H1 (cell line): Measurements from ENCODE around the gene NGEF. TPM values are rescaled to one million over a fixed set of nuclear protein-coding genes. Genes with fewer than 3 reads are reported as not detected.

ENCODE experiments used
- CTCF ChIA-PET: fragments of 300-600 bp; sonication (Branson Sonifier 250); formaldehyde crosslinking; loops from one replicate; lab custom pipeline; 2021; ENCODE audit not compliant: partially characterized antibody; lab: Charles Lee
- POLR2A ChIA-PET: fragments of 300-600 bp; sonication (Branson Sonifier 250); formaldehyde crosslinking; loops from one replicate; lab custom pipeline; 2021; ENCODE audit warnings: inconsistent platforms; ENCODE audit not compliant: partially characterized antibody; lab: Charles Lee
- DNase-seq, 2 experiments: peaks; one replicate each; pipeline versions ENCODE4 v3.0.0 to v3.0.0-alpha.2; 2010 to 2022; ENCODE audit warnings: low spot score in 2 of 2, low read depth in 1 of 2, mixed read lengths in 1 of 2
- FAIRE-seq: peaks from 2 replicates; lab custom pipeline; 2011; peaks lifted over from hg19 to GRCh38; lab: Jason Lieb, UNC
- H2AFZ ChIP-seq: 2 replicates; pipeline ENCODE4 v1.8.1; 2012; ENCODE audit warnings: low read length, inconsistent platforms
- H2AK5ac ChIP-seq: 2 replicates; pipeline ENCODE4 v1.6.1; 2013; ENCODE audit warnings: low read depth, low read length
- H2BK120ac ChIP-seq: replicated peaks from 2 replicates; pipeline ENCODE3; 2013; ENCODE audit warnings: low read depth, low read length, inconsistent platforms
- H2BK12ac ChIP-seq: 2 replicates; pipeline ENCODE4 v1.6.1; 2013; ENCODE audit warnings: low read depth, low read length
- H2BK15ac ChIP-seq: 2 replicates; pipeline ENCODE4 v1.6.1; 2013; ENCODE audit warnings: low read length
- H2BK20ac ChIP-seq: 2 replicates; pipeline ENCODE4 v1.6.1; 2013; ENCODE audit warnings: low read length
- H2BK5ac ChIP-seq: 2 replicates; pipeline ENCODE4 v1.6.1; 2013; ENCODE audit warnings: low read depth, low read length
- H3K14ac ChIP-seq: 2 replicates; pipeline ENCODE4 v1.6.1; 2013; ENCODE audit warnings: inconsistent platforms; ENCODE audit not compliant: insufficient read length
- H3K18ac ChIP-seq: 2 replicates; pipeline ENCODE4 v1.6.1; 2013; ENCODE audit warnings: low read length; ENCODE audit errors: extremely low read depth
- H3K23ac ChIP-seq: 2 replicates; pipeline ENCODE4 v1.6.1; 2013; ENCODE audit warnings: inconsistent platforms; ENCODE audit not compliant: insufficient read length
- H3K23me2 ChIP-seq: 2 replicates; pipeline ENCODE4 v1.6.1; 2013; ENCODE audit warnings: low read depth, low read length
- H3K27ac ChIP-seq: 2 replicates; pipeline ENCODE4 v1.6.1; 2011; ENCODE audit warnings: low read depth, low read length, inconsistent platforms
- H3K27me3 ChIP-seq, 4 experiments: replicated peaks in 1 of 4; 1 replicate in 1 of 4; 2 replicates in 3 of 4; pipeline versions ENCODE4 v1.6.1 to v1.8.1; 2011 to 2013; ENCODE audit warnings: low read length in 3 of 4, mild to moderate bottlenecking in 3 of 4, inconsistent platforms in 2 of 4, mixed read lengths in 2 of 4, moderate library complexity in 1 of 4; ENCODE audit not compliant: control insufficient read depth in 3 of 4, insufficient read depth in 3 of 4; ENCODE audit errors: extremely low read depth in 1 of 4
- H3K36me3 ChIP-seq, 4 experiments: 2 replicates each; pipeline versions ENCODE4 v1.6.1 to v1.8.1; 2011 to 2013; ENCODE audit warnings: mild to moderate bottlenecking in 4 of 4, low read length in 3 of 4, moderate library complexity in 2 of 4, control low read depth in 1 of 4, inconsistent platforms in 1 of 4; ENCODE audit not compliant: insufficient read depth in 4 of 4, control insufficient read depth in 2 of 4
- H3K4ac ChIP-seq: replicated peaks from 2 replicates; pipeline ENCODE3; 2013; ENCODE audit warnings: low read length, low read depth, mixed read lengths, inconsistent platforms; ENCODE audit not compliant: insufficient read length
- H3K4me1 ChIP-seq, 4 experiments: replicated peaks in 1 of 4; 1 replicate in 1 of 4; 2 replicates in 3 of 4; pipeline versions ENCODE4 v1.6.1 to v1.8.1; 2011 to 2013; ENCODE audit warnings: low read length in 3 of 4, inconsistent platforms in 2 of 4, mixed read lengths in 1 of 4; ENCODE audit not compliant: insufficient read depth in 4 of 4, control insufficient read depth in 3 of 4
- H3K4me2 ChIP-seq, 2 experiments: 2 replicates each; pipeline versions ENCODE4 v1.6.1 to v1.8.1; 2011 to 2013; ENCODE audit warnings: low read depth in 2 of 2, low read length in 2 of 2, control low read depth in 1 of 2, inconsistent platforms in 1 of 2, mild to moderate bottlenecking in 1 of 2; ENCODE audit not compliant: insufficient read depth in 1 of 2
- H3K4me3 ChIP-seq, 4 experiments: fragments of 200-600, 300-600 bp in 1 of 4; sonication (generic), shearing (Covaris generic), sonication (Bioruptor Twin) in 1 of 4; 2 replicates each; pipeline versions ENCODE4 v1.5.1 to v1.8.1; 2011 to 2016; ENCODE audit warnings: low read length in 4 of 4, low read depth in 3 of 4, control low read depth in 2 of 4, inconsistent platforms in 2 of 4, mild to moderate bottlenecking in 2 of 4, mixed read lengths in 1 of 4, moderate library complexity in 1 of 4; ENCODE audit not compliant: insufficient read depth in 2 of 4; ENCODE audit errors: extremely low read depth in 1 of 4
- H3K56ac ChIP-seq: replicated peaks from 2 replicates; pipeline ENCODE3; 2013; ENCODE audit warnings: low read depth, mild to moderate bottlenecking, mixed read lengths, low read length, inconsistent platforms; ENCODE audit not compliant: insufficient read length
- H3K79me1 ChIP-seq: 2 replicates; pipeline ENCODE4 v1.6.1; 2013; ENCODE audit warnings: low read depth, low read length, control low read depth
- H3K79me2 ChIP-seq, 2 experiments: 2 replicates each; pipeline versions ENCODE4 v1.6.1 to v1.8.1; 2012 to 2013; ENCODE audit warnings: low read length in 2 of 2, mild to moderate bottlenecking in 2 of 2, inconsistent platforms in 1 of 2; ENCODE audit not compliant: insufficient read depth in 2 of 2, control insufficient read depth in 1 of 2
- H3K9ac ChIP-seq, 4 experiments: replicated peaks in 1 of 4; 1 replicate in 1 of 4; 2 replicates in 3 of 4; pipeline versions ENCODE4 v1.6.1 to v1.8.1; 2011 to 2013; ENCODE audit warnings: low read depth in 3 of 4, low read length in 3 of 4, control low read depth in 2 of 4, mild to moderate bottlenecking in 2 of 4, moderate library complexity in 2 of 4, inconsistent platforms in 1 of 4; ENCODE audit errors: extremely low read depth in 1 of 4
- H3K9me3 ChIP-seq, 2 experiments: 2 replicates each; pipeline versions ENCODE4 v1.6.1 to v1.8.1; 2012 to 2013; ENCODE audit warnings: mild to moderate bottlenecking in 2 of 2, moderate library complexity in 2 of 2, control low read depth in 1 of 2, inconsistent platforms in 1 of 2, low read depth in 1 of 2, low read length in 1 of 2, mixed read lengths in 1 of 2; ENCODE audit not compliant: insufficient read depth in 2 of 2
- H4K20me1 ChIP-seq, 2 experiments: replicated peaks in 1 of 2; 2 replicates each; pipeline versions ENCODE3 to v1.8.1; 2011 to 2013; ENCODE audit warnings: inconsistent platforms in 2 of 2, low read length in 2 of 2, mild to moderate bottlenecking in 1 of 2; ENCODE audit not compliant: insufficient read depth in 2 of 2, control insufficient read depth in 1 of 2
- H4K5ac ChIP-seq: 2 replicates; pipeline ENCODE4 v1.6.1; 2013; ENCODE audit warnings: low read length, low read depth, mixed read lengths, inconsistent platforms; ENCODE audit not compliant: insufficient read length
- H4K8ac ChIP-seq: 2 replicates; pipeline ENCODE4 v1.8.0; 2013; ENCODE audit warnings: mild to moderate bottlenecking, moderate library complexity, low read length, inconsistent platforms; ENCODE audit not compliant: insufficient read depth; ENCODE audit errors: extremely low read depth
- H4K91ac ChIP-seq: replicated peaks from 2 replicates; pipeline ENCODE3; 2013; ENCODE audit warnings: low read length, mixed read lengths, inconsistent platforms; ENCODE audit not compliant: insufficient read length
- BCL11A ChIP-seq, 2 experiments: IDR thresholded peaks; one replicate each; pipeline ENCODE4 v1.6.1; 2011; ENCODE audit warnings: low read depth in 2 of 2, low read length in 2 of 2, mild to moderate bottlenecking in 2 of 2
- CHD1 ChIP-seq: IDR thresholded peaks from 2 replicates; pipeline ENCODE4 v1.6.1; 2012; ENCODE audit warnings: low read depth, low read length, improper control_type of control experiment
- CHD2 ChIP-seq: IDR thresholded peaks from 2 replicates; pipeline ENCODE4 v1.6.1; 2012; ENCODE audit warnings: low read length, improper control_type of control experiment
- EP300 ChIP-seq, 2 experiments: IDR thresholded peaks; 1 replicate in 1 of 2; 2 replicates in 1 of 2; pipeline ENCODE4 v1.6.1; 2011 to 2012; ENCODE audit warnings: low read depth in 2 of 2, low read length in 2 of 2, mild to moderate bottlenecking in 2 of 2, borderline replicate concordance in 1 of 2, inconsistent platforms in 1 of 2, moderate library complexity in 1 of 2
- YY1 ChIP-seq: IDR thresholded peaks from 2 replicates; pipeline ENCODE4 v1.6.1; 2011; ENCODE audit warnings: low read depth, mild to moderate bottlenecking, low read length
- whole genome bisulfite sequencing, 2 experiments: shearing (Covaris generic) in 1 of 2; methylation state at CpG; one replicate each; pipeline versions ENCODE4 v1.1.6 to v1.1.7; 2013 to 2015; ENCODE audit warnings: low lambda C conversion rate in 2 of 2, mixed read lengths in 2 of 2, inconsistent platforms in 1 of 2, low coverage in 1 of 2, missing lambda C conversion rate in 1 of 2; ENCODE audit not compliant: insufficient replicate concordance in 2 of 2, insufficient coverage in 1 of 2, insufficient read length in 1 of 2; ENCODE audit errors: extremely low coverage in 1 of 2, missing lambda C conversion rate in 1 of 2; 5-methylcytosine and 5-hydroxymethylcytosine counted together
- polyA plus RNA-seq, 7 experiments: library from polyadenylated mRNA; depleted of rRNA in 3 of 7; stranded (reverse) in 5 of 7; unstranded in 2 of 7; fragments of >200 nt in 5 of 7; fragments of 200-250 nt in 2 of 7; gene quantifications; 1 replicate in 5 of 7; 2 replicates in 1 of 7; 4 replicates in 1 of 7; pipeline versions ENCODE4 v1.2.1 to v1.2.3, GENCODE V29; 2011 to 2013; ENCODE audit warnings: missing spikeins in 2 of 7, mixed read lengths in 2 of 7
- total RNA-seq: library from RNA; stranded (reverse); fragmentation: NEBNext Ultra II Directional; extraction: Animal tissue kit (Norgen Biotek cat#: 25700); gene quantifications from 2 replicates; pipeline ENCODE4 v1.2.1, GENCODE V29; 2021

NGEF gene
- total and polyA plus RNA-seq, 2 of the 8 experiments (the other 6 are each of a cell fraction or from before 2014, with no cell fraction given), result 2.7 to 3.2 TPM

- Histone ChIP-seq H2BK120ac (no peak overlapping the region), H3K14ac (no peak overlapping the region), H4K5ac (no peak overlapping the region), H3K23ac (no peak overlapping the region), H3K27me3 (no peaks in the 10 kb centered on the region), H3K4me3 (no peak overlapping the region), H4K91ac (no peak overlapping the region), H3K9ac (no peak overlapping the region), H2BK20ac (no peak overlapping the region)
- no peak for DNase-seq
- TF ChIP-seq CHD2 (no peak), CHD1 (no peak), EP300 (IDR thresholded peaks at IDR 0.05; ENCODE audit: borderline replicate concordance in 1 of 2, low read depth in 2 of 2, low read length in 2 of 2) (no peak), YY1 (no peak), BCL11A (IDR thresholded peaks at IDR 0.05; ENCODE audit: low read depth in 2 of 2, low read length in 2 of 2) (no peak)
- TF ChIP-seq, all 59 proteins: peak for 0
- H2BK12ac ChIP-seq, result no peak overlapping the region
- H3K27ac ChIP-seq, result no peak overlapping the region
- no peak overlapping the region for H2AFZ ChIP-seq
- no peak overlapping the region; the same call in 1 of the 2 replicates for H4K8ac ChIP-seq
- no peaks in the 10 kb centered on the region for H4K20me1 ChIP-seq
- H3K23me2 ChIP-seq, result no peaks in the 10 kb centered on the region
- H3K36me3 ChIP-seq, result no peaks in the 10 kb centered on the region
- no peak overlapping the region for H3K56ac ChIP-seq
- no peak overlapping the region for H2AK5ac ChIP-seq
- H3K9me3 ChIP-seq, result no peaks in the 10 kb centered on the region
- H3K79me1 ChIP-seq, result no peaks in the 10 kb centered on the region
- no peak overlapping the region for H3K4me2 ChIP-seq
- no peak overlapping the region for H2BK5ac ChIP-seq
- H3K18ac ChIP-seq, result no peak overlapping the region
- no peak for FAIRE-seq
- 86% methylated on average over 2 of the region's 2 CpGs; no CpG with 5 or more reads in 1 of the 2 experiments for WGBS, 2 experiments
- no peak overlapping the region for H3K4ac ChIP-seq
- peaks cover 0 to 4% (median 2%) of the 10 kb centered on the region in 4 experiments; a peak in 3 of 7 replicates for H3K4me1 ChIP-seq
- H3K79me2 ChIP-seq, result no peaks in the 10 kb centered on the region
- ChIA-PET CTCF (interaction anchor here (0.7 to 1.8 kb wide), 3 partner anchors 8 to 317 kb away, joined by 3 to 8 read pairs (median 3); no protein-coding TSS in a partner anchor), POLR2A (no interaction called here)
- no peak overlapping the region for H2BK15ac ChIP-seq
These were observed 43.0 kb downstream of the NGEF start for GRCh38 chr2:232970051-232970450.
